GM18519 (cell line): ENCODE results near the gene TMBIM1.

Source experiments
- ATAC-seq: cut with Tn5 transposase; IDR thresholded peaks from one replicate; pipeline ENCODE4 v1.9.1; 2021; ENCODE audit warnings: mild to moderate bottlenecking, moderate library complexity; ENCODE audit not compliant: unreplicated experiment, low FRiP score

Gene TMBIM1

GRCh38 chr2:218294430-218295022 is 2.2 kb upstream of the TMBIM1 start:
- no peak for ATAC-seq

- ATAC-seq: no peak
Measured at GRCh38 chr2:218293715-218294429, 1.6 kb upstream of the TMBIM1 start.

DNA sequence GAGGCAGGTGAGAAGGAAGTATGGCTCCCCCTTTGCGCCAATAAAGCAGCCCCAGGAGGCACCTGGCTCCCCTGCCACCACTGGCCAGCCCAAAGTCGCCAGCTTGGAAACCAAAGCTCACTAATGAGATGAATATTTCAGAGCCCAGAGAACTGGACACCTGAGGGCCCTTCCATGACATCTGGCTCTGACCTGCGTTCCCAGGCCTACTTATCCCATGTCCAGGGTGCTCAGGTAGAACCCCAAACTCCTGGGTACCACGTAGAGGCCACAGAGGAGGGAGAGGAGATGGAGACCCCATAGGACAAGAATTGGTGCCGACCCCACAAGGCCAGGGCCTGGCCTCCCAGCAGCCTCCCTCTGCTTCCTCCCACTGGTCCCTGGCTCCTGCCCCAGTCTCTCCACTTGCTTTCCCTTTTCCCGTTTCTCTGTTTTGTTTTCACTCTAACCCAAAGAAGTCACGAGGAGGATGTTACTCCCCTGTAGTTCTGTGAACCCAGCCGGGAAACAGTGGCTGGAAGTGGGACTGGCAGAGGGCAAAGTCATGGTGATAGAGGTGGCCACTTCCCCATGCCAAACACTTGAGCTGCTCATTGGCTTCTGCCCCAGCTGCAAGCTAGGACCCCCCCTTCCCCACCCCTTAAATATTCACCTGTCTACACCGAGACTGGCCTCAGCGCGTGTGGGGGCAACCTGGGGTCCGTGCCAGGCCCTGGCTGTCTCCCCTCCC is 820 bp downstream of the TMBIM1 start:
- no peak for ATAC-seq

DNA sequence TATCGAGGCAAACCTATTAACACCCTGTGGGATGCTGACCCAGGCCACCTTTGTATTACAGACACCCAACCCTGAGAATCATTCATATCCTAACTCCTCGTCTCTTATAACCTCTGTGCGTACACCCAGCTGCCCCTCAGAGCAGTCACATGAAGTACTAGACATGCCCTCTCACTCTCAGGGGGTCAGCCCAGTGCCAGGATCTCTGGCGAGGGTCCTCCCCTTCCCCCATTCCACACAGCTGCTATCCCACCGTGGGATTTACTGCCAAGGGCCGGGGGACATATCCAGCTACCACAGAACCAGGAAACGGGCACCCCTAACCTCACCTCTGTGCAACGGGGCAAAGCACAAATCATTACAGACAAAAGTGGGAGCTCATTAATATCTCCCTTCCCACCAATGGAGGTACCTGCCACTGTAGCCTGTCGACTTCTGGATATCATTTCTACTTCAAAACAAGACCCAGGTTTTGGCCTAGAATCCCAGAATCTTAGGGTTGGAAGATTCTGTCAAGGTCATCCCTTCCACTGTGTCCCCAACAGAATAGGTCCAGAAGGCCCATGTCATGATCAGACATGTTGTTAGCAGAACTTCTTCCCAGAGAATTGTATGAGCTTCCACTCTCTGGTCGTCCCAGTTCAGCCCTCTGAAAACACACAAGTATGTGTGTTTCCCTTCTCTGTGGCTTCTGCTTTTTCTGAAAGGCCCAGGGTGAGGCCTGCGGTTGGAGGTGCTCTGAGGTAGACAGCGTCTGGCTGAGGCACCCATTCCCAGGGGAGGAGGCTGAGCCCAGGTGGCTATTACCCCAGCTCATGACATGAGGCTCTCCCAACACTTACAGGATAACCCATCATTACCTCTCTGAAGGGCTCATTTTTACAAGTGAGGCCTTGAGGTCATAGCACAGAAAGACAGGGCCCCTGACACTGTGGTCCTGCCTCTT is 1.7 kb downstream of the TMBIM1 start:
- peak; percentile 42 for ATAC-seq

DNA sequence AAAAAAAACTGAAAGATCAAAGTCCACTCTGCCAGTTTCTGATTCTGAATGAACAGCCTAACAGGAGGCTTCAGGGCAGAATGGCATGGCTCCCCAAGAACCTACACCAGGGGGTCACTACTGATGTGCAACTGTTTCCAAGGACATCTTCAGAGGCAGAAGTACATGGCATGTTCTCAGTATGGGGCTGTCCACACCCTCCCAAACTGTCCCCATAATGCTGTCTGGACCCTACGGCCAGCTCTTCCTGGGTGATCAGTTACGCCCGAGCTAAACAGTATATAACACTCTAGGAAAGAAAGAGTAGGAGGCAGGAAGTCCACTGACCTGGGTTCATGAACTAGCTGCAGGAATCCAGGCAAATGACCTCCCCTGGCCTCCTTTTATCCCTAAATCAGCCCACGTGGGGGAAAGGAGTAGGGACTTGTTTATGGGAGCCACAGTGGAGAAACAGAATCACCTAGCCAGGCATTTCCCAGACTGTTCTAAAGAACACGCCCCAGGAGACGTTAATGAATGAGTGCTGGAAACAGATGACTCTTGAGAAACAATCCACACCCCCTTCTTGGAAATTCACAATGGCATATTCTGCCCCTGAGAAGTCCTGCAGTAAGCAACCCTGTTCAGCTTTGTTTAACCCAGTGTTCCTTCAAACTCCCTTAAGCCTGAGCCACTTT is 2.5 kb downstream of the TMBIM1 start:
- ATAC-seq: no peak

DNA sequence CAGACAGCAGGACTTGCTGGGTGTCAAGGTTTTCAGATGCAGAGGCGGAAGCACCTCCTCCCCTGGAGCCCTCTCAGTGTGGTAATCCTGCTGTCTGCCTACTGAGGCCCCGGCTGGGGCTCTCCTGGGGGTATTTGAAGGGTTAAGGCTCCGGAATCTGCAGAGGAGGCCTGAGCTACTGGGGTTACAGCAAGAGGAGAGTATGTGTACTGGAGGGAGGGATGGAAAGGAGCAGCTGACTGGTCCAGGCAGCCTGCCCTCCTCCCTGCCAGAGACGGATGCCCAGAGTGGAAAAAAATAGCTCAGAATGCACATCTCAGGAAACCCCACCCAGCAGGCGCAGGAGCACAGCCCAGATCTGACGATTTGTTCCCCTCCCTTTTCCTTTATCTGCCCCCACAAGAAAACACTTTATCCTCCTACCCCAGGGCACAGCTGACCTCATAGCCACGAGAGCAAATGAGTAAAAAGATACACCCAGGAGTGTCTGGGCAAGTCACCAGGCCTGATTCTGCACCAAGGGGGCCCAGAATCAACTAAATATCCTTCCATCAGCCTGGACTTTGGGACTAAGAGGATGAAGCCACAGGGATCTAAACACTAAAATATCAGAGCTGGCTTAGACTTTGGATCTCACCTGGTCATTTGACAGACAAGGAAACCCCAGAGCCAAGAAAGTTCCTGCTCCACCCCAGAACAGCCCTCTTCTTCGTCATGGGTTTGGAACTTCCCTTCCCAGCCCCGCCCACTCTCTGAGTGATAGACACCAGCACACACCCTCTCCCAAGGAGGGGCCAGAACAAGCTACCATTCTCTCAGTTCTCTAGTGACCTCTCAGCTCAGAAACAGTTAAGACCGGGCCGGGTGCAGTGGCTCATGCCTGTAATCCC is 5.5 kb downstream of the TMBIM1 start:
- peak; percentile 48 for ATAC-seq

DNA sequence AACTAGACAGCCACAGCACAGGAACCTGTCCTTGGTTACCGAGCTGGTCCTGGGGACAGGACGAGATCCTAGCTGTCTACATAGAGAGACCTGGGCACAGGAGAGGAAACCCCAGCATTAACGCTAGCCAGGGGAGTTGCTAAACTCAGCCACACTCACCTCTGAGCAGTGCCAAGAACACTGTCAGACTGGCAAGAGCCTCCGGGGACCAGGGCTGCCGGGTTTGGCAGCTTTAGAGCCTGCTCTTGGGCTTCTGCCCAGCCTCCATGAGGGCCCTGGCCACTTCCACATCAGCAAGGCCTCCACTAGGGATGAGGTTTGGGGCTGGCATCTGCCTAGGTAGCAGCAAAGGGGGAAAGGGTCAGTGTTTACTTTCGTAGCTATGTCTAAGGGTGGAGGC is 6.7 kb downstream of the TMBIM1 start:
- ATAC-seq: no peak

DNA sequence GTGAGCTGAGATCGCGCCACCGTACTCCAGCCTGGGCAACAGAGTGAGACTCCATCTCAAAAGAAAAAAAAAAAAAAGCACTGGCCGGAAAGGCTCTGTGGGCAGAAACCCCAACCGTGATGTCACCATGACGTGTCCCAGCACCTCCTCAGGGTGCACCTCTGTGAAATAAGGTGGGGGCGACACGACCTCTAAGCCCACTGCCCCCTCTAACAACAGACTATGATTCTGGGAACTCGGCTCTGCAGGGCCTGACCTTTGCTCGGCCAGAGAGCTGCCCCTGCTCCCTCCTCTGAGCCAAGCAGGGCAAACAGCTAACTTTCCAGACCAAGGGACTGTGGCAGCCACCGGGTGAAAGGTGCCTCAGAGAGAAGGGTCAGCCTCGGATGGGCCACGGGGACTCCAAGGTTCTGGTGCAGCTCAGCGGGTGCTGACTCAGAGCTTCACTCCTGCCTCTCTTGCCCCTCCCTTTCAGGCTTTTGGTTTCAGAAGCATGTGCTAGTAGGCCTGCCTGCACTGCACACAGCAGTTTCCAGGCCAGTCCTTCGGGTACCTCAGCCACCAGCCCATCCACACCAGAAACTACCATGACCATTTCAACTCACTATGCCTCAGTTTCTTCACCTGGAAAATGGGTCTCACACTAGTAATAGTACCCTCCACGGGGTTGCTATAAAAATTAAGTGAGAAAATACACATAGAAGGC is 8.0 kb downstream of the TMBIM1 start:
- peak; percentile 37 for ATAC-seq

DNA sequence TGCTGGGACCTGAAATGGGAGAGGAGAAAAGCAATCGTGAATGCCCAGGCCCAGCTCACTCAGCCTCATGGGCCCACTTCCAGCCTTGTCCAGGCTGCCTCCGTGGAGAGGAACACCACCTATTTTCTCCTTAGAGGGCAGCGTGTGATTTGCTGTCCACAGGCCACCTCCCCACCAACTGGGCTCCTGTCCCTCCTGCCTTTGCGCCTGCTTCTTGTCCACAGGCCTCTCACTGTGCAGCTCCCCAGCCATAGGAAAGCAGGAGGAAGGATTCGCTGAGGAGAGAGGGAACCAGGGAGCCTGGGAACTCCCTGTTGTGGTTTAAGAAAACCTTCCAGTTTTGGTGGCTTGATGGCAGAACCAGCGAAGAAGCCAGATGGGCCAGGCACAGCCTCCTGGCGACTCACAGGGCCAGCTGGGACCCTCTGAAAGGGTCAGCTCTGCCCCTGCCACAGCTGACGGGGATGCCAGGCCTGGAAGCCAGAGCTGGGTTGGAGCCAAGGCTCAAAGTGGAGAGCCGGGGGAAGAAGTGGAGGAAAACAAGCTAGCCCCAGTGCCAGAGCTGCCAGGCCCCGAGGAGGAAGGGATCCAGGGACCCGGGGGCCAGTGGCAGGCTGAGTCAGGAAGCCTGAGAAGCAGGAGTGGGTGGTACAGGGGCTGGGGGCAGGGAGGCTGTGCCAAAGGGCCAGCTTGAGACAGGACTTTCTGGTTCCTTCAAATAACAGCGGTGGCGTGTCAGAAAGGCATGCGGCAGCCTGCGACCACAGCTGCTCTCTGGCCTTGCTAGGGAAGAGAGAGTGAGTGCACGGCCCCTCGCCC is 9.9 kb downstream of the TMBIM1 start:
- ATAC-seq: no peak

DNA sequence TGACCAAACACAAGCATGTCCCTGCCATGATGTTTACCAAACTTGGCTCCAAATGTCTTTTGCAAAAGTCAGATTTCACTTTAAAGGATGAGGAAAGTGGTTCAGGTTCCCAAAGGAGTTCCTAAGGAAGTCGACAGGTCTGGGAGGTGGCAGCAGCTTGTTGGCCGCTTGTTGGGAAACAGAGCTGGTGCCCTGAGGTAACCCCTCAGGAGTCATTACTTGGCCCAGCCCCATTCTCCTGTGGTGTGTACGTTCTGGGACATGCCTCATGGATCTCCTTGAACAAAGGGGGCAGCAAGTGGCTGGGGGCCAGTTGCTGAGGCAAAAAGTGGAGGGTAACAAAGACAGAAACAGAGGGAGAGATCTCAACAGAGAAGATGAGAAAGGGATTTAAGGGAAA is 10.9 kb downstream of the TMBIM1 start:
- ATAC-seq: no peak

DNA sequence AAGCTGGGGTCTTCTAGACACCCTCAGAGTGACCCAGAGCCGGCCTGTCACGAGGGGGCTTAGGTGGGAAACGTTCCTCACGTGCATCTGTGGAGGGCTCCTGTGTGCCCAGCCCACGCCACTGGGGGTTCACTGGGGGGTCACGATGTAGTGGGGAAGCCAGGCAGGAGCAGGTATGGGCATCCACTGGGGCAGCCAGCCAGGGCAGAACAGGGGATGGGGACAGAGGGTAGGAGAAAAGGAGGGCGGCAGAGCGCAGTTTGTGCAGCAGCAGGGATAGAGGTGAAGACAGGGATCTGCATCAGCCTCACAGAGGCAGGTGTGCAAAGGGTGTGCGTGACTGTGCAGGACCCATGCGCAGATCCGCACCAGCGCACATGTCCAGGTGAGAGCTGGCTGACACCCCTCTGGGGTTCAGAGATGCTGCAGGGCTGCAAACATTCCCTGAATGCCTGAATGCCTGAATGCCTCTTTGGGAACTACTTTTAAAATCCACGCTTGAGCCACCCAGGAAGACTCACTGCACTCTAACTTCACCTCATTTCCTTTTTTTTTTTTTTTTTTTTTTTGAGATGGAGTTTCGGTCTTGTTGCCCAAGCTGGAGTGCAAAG is 11.9 kb downstream of the TMBIM1 start:
- no peak for ATAC-seq

GRCh38 chr2:218278531-218279360 is 13.6 kb downstream of the TMBIM1 start:
- no peak for ATAC-seq

- no peak for ATAC-seq
Measured at GRCh38 chr2:218277921-218278320, 14.4 kb downstream of the TMBIM1 start.

GRCh38 chr2:218276986-218277755 is 15.1 kb downstream of the TMBIM1 start:
- ATAC-seq: no peak

GRCh38 chr2:218275371-218276072 is 16.8 kb downstream of the TMBIM1 start:
- ATAC-seq: no peak
